HepG2 (cell line): ENCODE measurements around the gene LCTL. TPM values are rescaled to one million over a fixed set of nuclear protein-coding genes. Genes with fewer than 3 reads are reported as not detected.

Source experiments
- ATAC-seq: fragments of 200-7000 bp; cut with Tn5 transposase; 3 replicates; pipeline ENCODE4 v1.9.1; 2020; ENCODE audit warnings: mild to moderate bottlenecking, moderate library complexity
- BruUV-seq: library from RNA; stranded (reverse); fragments of 400-500 nt; replicated peaks from 2 replicates; lab custom pipeline; 2021; lab: Mats Ljungman, UMichigan
- CTCF ChIA-PET: fragments of 300-600 bp; formaldehyde crosslinking; extraction: SDS; loops from one replicate; lab custom pipeline; 2021; ENCODE audit warnings: low total read pairs, inconsistent platforms, low intra/inter-chr PET ratio; lab: Yijun Ruan, JAX
- POLR2A ChIA-PET: fragments of 350-600 bp; sonication (Branson Sonifier 250); formaldehyde crosslinking; loops from one replicate; lab custom pipeline; 2020; ENCODE audit warnings: antibody characterized with exemption, inconsistent platforms; lab: Yijun Ruan, JAX
- DNase-seq: peaks from one replicate; pipeline ENCODE4 v3.0.0-alpha.2; 2015; ENCODE audit warnings: low spot score
- FAIRE-seq: peaks from 3 replicates; lab custom pipeline; 2011; peaks lifted over from hg19 to GRCh38; lab: Jason Lieb, UNC
- H2AFZ ChIP-seq: one replicate; pipeline ENCODE4 v1.6.1; 2011; ENCODE audit warnings: low read length, inconsistent platforms
- H3K27ac ChIP-seq: fragments of 300-600 bp; 3 replicates; pipeline ENCODE4 v1.8.0; 2011; ENCODE audit warnings: mixed run types, mild to moderate bottlenecking, mixed read lengths, low read length, inconsistent platforms; ENCODE audit not compliant: insufficient read depth; ENCODE audit errors: extremely low read length
- H3K27me3 ChIP-seq, 2 experiments: fragments of 200-600 bp in 1 of 2; 2 replicates in 1 of 2; 3 replicates in 1 of 2; pipeline versions ENCODE4 v1.6.0 to v1.8.0; 2011; ENCODE audit warnings: low read length in 2 of 2, mild to moderate bottlenecking in 2 of 2, moderate library complexity in 2 of 2, inconsistent platforms in 1 of 2; ENCODE audit not compliant: insufficient read depth in 2 of 2, control insufficient read depth in 1 of 2
- H3K36me3 ChIP-seq, 2 experiments: fragments of 200-600 bp in 1 of 2; replicated peaks in 1 of 2; 2 replicates in 1 of 2; 3 replicates in 1 of 2; pipeline versions ENCODE4 v1.5.1 to v1.8.0; 2011; ENCODE audit warnings: low read length in 2 of 2, inconsistent platforms in 1 of 2; ENCODE audit not compliant: insufficient read depth in 2 of 2, control insufficient read depth in 1 of 2
- H3K4me1 ChIP-seq: 2 replicates; pipeline ENCODE4 v1.5.1; 2012; ENCODE audit warnings: low read length, inconsistent platforms; ENCODE audit not compliant: insufficient read depth
- H3K4me2 ChIP-seq: 2 replicates; pipeline ENCODE4 v1.6.0; 2011; ENCODE audit warnings: low read depth, low read length, inconsistent platforms
- H3K4me3 ChIP-seq, 3 experiments: fragments of 200-600 bp in 1 of 3; sonication (generic), shearing (Covaris generic) in 1 of 3; replicated peaks in 1 of 3; 2 replicates each; pipeline ENCODE4 v1.5.1; 2011 to 2016; ENCODE audit warnings: low read length in 3 of 3, inconsistent platforms in 2 of 3, low read depth in 2 of 3, mild to moderate bottlenecking in 2 of 3, control low read depth in 1 of 3, mixed read lengths in 1 of 3; ENCODE audit not compliant: insufficient read depth in 1 of 3
- H3K79me2 ChIP-seq: one replicate; pipeline ENCODE4 v1.6.1; 2011; ENCODE audit warnings: low read length, inconsistent platforms; ENCODE audit not compliant: insufficient read depth
- H3K9ac ChIP-seq: 2 replicates; pipeline ENCODE4 v1.6.0; 2011; ENCODE audit warnings: mild to moderate bottlenecking, low read depth, low read length, inconsistent platforms; ENCODE audit not compliant: insufficient read depth
- H3K9me3 ChIP-seq: 2 replicates; pipeline ENCODE4 v1.5.1; 2012; ENCODE audit warnings: mild to moderate bottlenecking, low read length
- H4K20me1 ChIP-seq: 2 replicates; pipeline ENCODE4 v1.6.0; 2011; ENCODE audit warnings: inconsistent platforms, mild to moderate bottlenecking, low read length, moderate library complexity; ENCODE audit not compliant: insufficient read depth
- GTF2F1 ChIP-seq: fragments of 150-350 bp; IDR thresholded peaks from 2 replicates; pipeline ENCODE4 v1.6.1; 2014; ENCODE audit warnings: low read length
- HINFP ChIP-seq: sonication (generic); formaldehyde crosslinking; IDR thresholded peaks from 2 replicates; pipeline ENCODE4 v1.4.0; 2020; ENCODE audit warnings: low read depth, mild to moderate bottlenecking, missing genetic modification reagents
- KDM5B ChIP-seq: sonication (generic); formaldehyde crosslinking; IDR thresholded peaks from 2 replicates; pipeline ENCODE4 v1.4.0; 2020; ENCODE audit warnings: missing genetic modification reagents, mild to moderate bottlenecking, borderline replicate concordance
- NAIF1 ChIP-seq: sonication (generic); formaldehyde crosslinking; IDR thresholded peaks from 2 replicates; pipeline ENCODE4 v1.5.0; 2020; ENCODE audit warnings: mild to moderate bottlenecking, missing genetic modification reagents, borderline replicate concordance
- PREB ChIP-seq: sonication (generic); formaldehyde crosslinking; IDR thresholded peaks from 2 replicates; pipeline ENCODE4 v1.4.0; 2020; ENCODE audit warnings: missing genetic modification reagents
- U2AF1 ChIP-seq: fragments of 200-400 bp; formaldehyde crosslinking; optimal IDR thresholded peaks from 2 replicates; pipeline ENCODE3; 2017; ENCODE audit warnings: mild to moderate bottlenecking, low read depth, low read length
- WIZ ChIP-seq: sonication (generic); formaldehyde crosslinking; IDR thresholded peaks from 2 replicates; pipeline ENCODE4 v1.5.1; 2020; ENCODE audit warnings: mild to moderate bottlenecking, missing genetic modification reagents
- ZBTB39 ChIP-seq: sonication (generic); formaldehyde crosslinking; IDR thresholded peaks from 2 replicates; pipeline ENCODE4 v1.5.0; 2020; ENCODE audit warnings: missing genetic modification reagents
- ZKSCAN8 ChIP-seq: IDR thresholded peaks from 2 replicates; pipeline ENCODE4 v1.6.1; 2016; ENCODE audit warnings: borderline replicate concordance, missing genetic modification reagents, missing compliant biosample characterization
- ZNF275 ChIP-seq: sonication (generic); formaldehyde crosslinking; IDR thresholded peaks from 2 replicates; pipeline ENCODE4 v1.8.0; 2022; ENCODE audit warnings: missing genetic modification reagents, mild to moderate bottlenecking, inconsistent platforms, borderline replicate concordance
- ZNF296 ChIP-seq: sonication (generic); formaldehyde crosslinking; conservative IDR thresholded peaks from 2 replicates; pipeline ENCODE4 v1.5.0; 2020; ENCODE audit warnings: mild to moderate bottlenecking, missing genetic modification reagents
- ZNF597 ChIP-seq: sonication (generic); formaldehyde crosslinking; IDR thresholded peaks from 2 replicates; pipeline ENCODE4 v1.5.0; 2020; ENCODE audit warnings: missing genetic modification reagents
- ZNF672 ChIP-seq: sonication (generic); formaldehyde crosslinking; IDR thresholded peaks from 2 replicates; pipeline ENCODE4 v1.8.1; 2022; ENCODE audit warnings: missing genetic modification reagents
- ZNF850 ChIP-seq: sonication (generic); formaldehyde crosslinking; conservative IDR thresholded peaks from 2 replicates; pipeline ENCODE4 v1.9.0; 2021; ENCODE audit warnings: mild to moderate bottlenecking, missing genetic modification reagents
- WGBS: methylation state at CpG from one replicate; pipeline ENCODE4 v1.1.6; 2017; ENCODE audit warnings: low lambda C conversion rate; 5-methylcytosine and 5-hydroxymethylcytosine counted together
- in situ Hi-C: cut with HindIII; loops from 2 replicates; pipeline ENCODE4 v1.10.0; 2017; ENCODE audit warnings: low pct_unique_long_range_greater_than_20kb; ENCODE audit not compliant: extremely low pct_ligation_motif_present
- intact Hi-C: fragments of 100-400 bp; cut with micrococcal nuclease; formaldehyde crosslinking; loops from one replicate; pipeline ENCODE4 v1.10.0; 2022; ENCODE audit not compliant: unreplicated experiment
- polyA plus RNA-seq, 8 experiments: library from polyadenylated mRNA; depleted of rRNA in 3 of 8; stranded (reverse) in 7 of 8; unstranded in 1 of 8; fragments of >200 nt; fragmentation: Illumina TruSeq in 4 of 8; extraction: Trizol in 4 of 8; gene quantifications; 2 replicates each; pipeline versions ENCODE4 v1.2.1 to v1.2.3, GENCODE V29; 2011 to 2016; ENCODE audit warnings: low read depth in 4 of 8, missing spikeins in 1 of 8, mixed read lengths in 1 of 8; ENCODE audit not compliant: insufficient read depth in 1 of 8
- total RNA-seq, 5 experiments: library from RNA; depleted of rRNA; stranded (reverse); fragments of >200 nt; fragmentation: Illumina TruSeq; extraction: Trizol; gene quantifications; 2 replicates each; pipeline ENCODE4 v1.2.3, GENCODE V29; 2016; ENCODE audit warnings: low read depth in 1 of 5

LCTL gene
- total and polyA plus RNA-seq, 2 of the 13 experiments (the other 11 are each of a cell fraction or from before 2014, with no cell fraction given) = 0.96 to 1.4 TPM

- intact Hi-C loops (no loop called here), in situ Hi-C loops (no loop called here)
- Histone ChIP-seq H2AFZ (no peak overlapping the region), H3K36me3 (no peaks in the 10 kb centered on the region), H3K79me2 (no peaks in the 10 kb centered on the region), H4K20me1 (no peaks in the 10 kb centered on the region), H3K9me3 (no peaks in the 10 kb centered on the region), H3K9ac (no peak overlapping the region), H3K27me3 (no peaks in the 10 kb centered on the region; a peak in 1 of 5 replicates), H3K27ac (no peak overlapping the region), H3K4me3 (no peak overlapping the region), H3K4me2 (no peak overlapping the region), H3K4me1 (peaks cover 9% of the 10 kb centered on the region)
- ChIA-PET CTCF (no interaction called here), POLR2A (no interaction called here)
- DNase-seq (no peak), FAIRE-seq (no peak), ATAC-seq (no peak)
- TF ChIP-seq ZNF850 (CRISPR knock-in tag) (no peak), WIZ (CRISPR knock-in tag) (no peak), ZBTB39 (CRISPR knock-in tag) (no peak), U2AF1 (no peak), PREB (CRISPR knock-in tag) (no peak), ZNF296 (CRISPR knock-in tag) (no peak), ZNF275 (CRISPR knock-in tag) (no peak), GTF2F1 (no peak), KDM5B (no peak), NAIF1 (CRISPR knock-in tag) (no peak), ZNF597 (CRISPR knock-in tag) (no peak), ZKSCAN8 (CRISPR knock-in tag) (no peak), ZNF672 (no peak), HINFP (no peak)
- 64% methylated on average over 5 of the region's 5 CpGs for WGBS
- BruUV-seq = no TSS peak
Measured at GRCh38 chr15:66594836-66595235, 29.0 kb upstream of the LCTL start.
